Adrenal gland (tissue), 12 donors: ENCODE data around the gene CDH5. TPM values are rescaled to one million over a fixed set of nuclear protein-coding genes. Genes with fewer than 3 reads are reported as not detected.

Experiments
- DNase-seq, 7 donors: peaks; one replicate each; pipeline ENCODE4 v3.0.0-alpha.2; 2019 to 2020
- H3K27ac ChIP-seq, 5 donors: fragments of 200-600 bp; sonication (generic) in 4 of 5; 1 replicate in 3 of 5; 2 replicates in 2 of 5; pipeline versions ENCODE4 v1.5.1 to v1.8.0; 2016 to 2020; ENCODE audit warnings: mild to moderate bottlenecking in 1 of 5
- H3K27me3 ChIP-seq: fragments of 200-600 bp; 2 replicates; pipeline ENCODE4 v1.8.0; 2021
- H3K36me3 ChIP-seq, 2 donors: fragments of 200-600 bp; replicated peaks in 1 of 2; 1 replicate in 1 of 2; 2 replicates in 1 of 2; pipeline versions ENCODE4 v1.5.1 to v1.8.0; 2018 to 2022
- H3K4me1 ChIP-seq, 2 donors: fragments of 200-600 bp; replicated peaks in 1 of 2; 1 replicate in 1 of 2; 2 replicates in 1 of 2; pipeline versions ENCODE4 v1.5.1 to v1.8.0; 2018 to 2021
- H3K4me3 ChIP-seq, 4 donors: fragments of 200-600 bp; sonication (generic) in 3 of 4; one replicate each; pipeline ENCODE4 v1.5.1; 2016 to 2018
- H3K9me3 ChIP-seq, 3 donors: fragments of 200-600 bp; sonication (generic) in 1 of 3; replicated peaks in 1 of 3; 1 replicate in 2 of 3; 2 replicates in 1 of 3; pipeline versions ENCODE4 v1.5.1 to v1.8.0; 2016 to 2021
- POLR2A ChIP-seq, 2 donors: fragments of 450-650 bp; IDR thresholded peaks; one replicate each; pipeline ENCODE4 v1.6.1; 2017; ENCODE audit warnings: antibody characterized with exemption in 2 of 2, mild to moderate bottlenecking in 2 of 2, moderate library complexity in 1 of 2
- WGBS, 4 donors: extraction: QIAGEN DNeasy Blood & Tissue Kit in 2 of 4; methylation state at CpG; one replicate each; pipeline versions ENCODE4 v1.1.5 to v1.1.7; 2013 to 2017; 5-methylcytosine and 5-hydroxymethylcytosine counted together
- intact Hi-C, 2 donors: fragments of 100-400 bp; cut with DNase I; formaldehyde crosslinking; loops; one replicate each; pipeline versions ENCODE4 v1.14.1 to v1.15.0; 2022 to 2023
- polyA plus RNA-seq, 3 donors: library from polyadenylated mRNA; stranded (reverse); fragments of 200-250 nt in 2 of 3; fragments of 350-450 nt in 1 of 3; fragmentation: Illumina TruSeq in 1 of 3; extraction: RNeasy Lipid Tissue Mini Kit (QIAGEN cat#74804) in 1 of 3; gene quantifications; one replicate each; pipeline ENCODE4 v1.2.3, GENCODE V29; 2013 to 2014
- total RNA-seq, 9 donors: library from RNA; depleted of rRNA in 4 of 9; stranded (reverse); fragments of >200 nt in 4 of 9; fragments of 120-200 nt in 1 of 9; fragmentation: NEBNext Ultra II Directional in 1 of 9; extraction: Animal tissue kit (Norgen Biotek cat#: 25700) in 1 of 9; gene quantifications; one replicate each; pipeline versions ENCODE4 v1.1.0 to v1.2.4, GENCODE V29; 2013 to 2023
- TF ChIP-seq, protein P1 (sequence below), 6 experiments: fragments of 450-650 bp in 4 of 6; fragments of 200-600 bp in 2 of 6; sonication (generic) in 1 of 6; IDR thresholded peaks; 1 replicate in 5 of 6; 2 replicates in 1 of 6; pipeline versions ENCODE4 v1.5.1 to v1.8.0; 2016 to 2021; ENCODE audit warnings: antibody characterized with exemption in 6 of 6, mild to moderate bottlenecking in 2 of 6, moderate library complexity in 1 of 6
- donor health status: healthy with polysubstance abuse.
- donor health status: Bipolar disorder and iron deficiency.
- donor health status: DM: yes; HTN: yes; CAD: no.
- donor health status: DM: no; HTN: no; CAD: no.
- donor health status: DM: no; HTN: no; CAD: no.
- donor health status: DM: yes; HTN: yes; CAD: no.

Gene CDH5
- total and polyA plus RNA-seq, 12 donors: 13.8 to 50.9 (median 28.4) TPM

DNA sequence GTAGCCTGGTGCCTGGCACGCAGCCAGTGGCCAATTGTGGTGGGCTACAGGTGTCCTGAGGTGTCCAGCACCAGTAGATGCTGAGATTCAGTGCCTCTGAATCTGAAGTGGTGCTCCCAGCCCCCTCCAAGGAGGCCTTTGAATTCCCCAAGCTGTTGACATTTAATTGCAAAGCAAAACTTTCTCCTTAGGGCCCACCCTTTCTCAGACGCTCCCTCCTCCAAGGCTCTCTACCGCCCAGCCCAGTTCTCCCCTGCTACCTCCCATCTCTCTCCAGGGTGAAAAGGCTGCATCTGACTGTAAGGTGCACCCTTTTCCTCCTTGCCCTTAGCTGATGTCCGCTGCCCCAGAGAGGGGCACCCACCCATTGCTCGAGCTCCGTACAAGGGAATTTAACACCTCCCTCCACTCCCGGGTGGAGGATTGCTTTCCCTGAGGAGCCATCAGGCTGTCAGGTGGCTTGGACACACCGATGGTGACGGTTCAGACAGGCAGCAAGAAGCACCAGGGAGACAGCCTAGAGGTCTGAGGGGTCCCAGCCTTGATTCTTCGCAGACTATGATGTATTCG lies 62.3 kb downstream of the CDH5 start:
- Histone ChIP-seq H3K4me3 (no peak overlapping the region), H3K27me3 (peaks cover 44% of the 10 kb centered on the region), H3K36me3 (no peaks in the 10 kb centered on the region), H3K9me3 (no peaks in the 10 kb centered on the region), H3K4me1 (peaks cover 4 to 7% of the 10 kb centered on the region in 2 donors), H3K27ac (no peak overlapping the region)
- WGBS, 4 donors: 39 to 50% (median 40%) methylated on average over 9 to 11 of the region's 11 CpGs
- no peak for TF ChIP-seq POLR2A (IDR thresholded peaks at IDR 0.05)
- TF ChIP-seq, protein P1, sequence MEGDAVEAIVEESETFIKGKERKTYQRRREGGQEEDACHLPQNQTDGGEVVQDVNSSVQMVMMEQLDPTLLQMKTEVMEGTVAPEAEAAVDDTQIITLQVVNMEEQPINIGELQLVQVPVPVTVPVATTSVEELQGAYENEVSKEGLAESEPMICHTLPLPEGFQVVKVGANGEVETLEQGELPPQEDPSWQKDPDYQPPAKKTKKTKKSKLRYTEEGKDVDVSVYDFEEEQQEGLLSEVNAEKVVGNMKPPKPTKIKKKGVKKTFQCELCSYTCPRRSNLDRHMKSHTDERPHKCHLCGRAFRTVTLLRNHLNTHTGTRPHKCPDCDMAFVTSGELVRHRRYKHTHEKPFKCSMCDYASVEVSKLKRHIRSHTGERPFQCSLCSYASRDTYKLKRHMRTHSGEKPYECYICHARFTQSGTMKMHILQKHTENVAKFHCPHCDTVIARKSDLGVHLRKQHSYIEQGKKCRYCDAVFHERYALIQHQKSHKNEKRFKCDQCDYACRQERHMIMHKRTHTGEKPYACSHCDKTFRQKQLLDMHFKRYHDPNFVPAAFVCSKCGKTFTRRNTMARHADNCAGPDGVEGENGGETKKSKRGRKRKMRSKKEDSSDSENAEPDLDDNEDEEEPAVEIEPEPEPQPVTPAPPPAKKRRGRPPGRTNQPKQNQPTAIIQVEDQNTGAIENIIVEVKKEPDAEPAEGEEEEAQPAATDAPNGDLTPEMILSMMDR (IDR thresholded peaks at IDR 0.05): no peak
- intact Hi-C loops: no loop called here
- peak in 1 of 7 donors; percentile 4 for DNase-seq

- intact Hi-C loops: no loop called here
- H3K4me1 ChIP-seq: peaks cover 4 to 7% of the 10 kb centered on the region in 2 donors
- 46 to 57% (median 51%) methylated on average over 9 of the region's 9 CpGs for WGBS, 4 donors
- H3K4me3 ChIP-seq: no peak overlapping the region
- DNase-seq: no peak
- no peak for TF ChIP-seq POLR2A (IDR thresholded peaks at IDR 0.05)
- TF ChIP-seq, protein P1 (IDR thresholded peaks at IDR 0.05): no peak
- H3K27ac ChIP-seq: no peak overlapping the region
- no peaks in the 10 kb centered on the region for H3K36me3 ChIP-seq
- H3K9me3 ChIP-seq: no peaks in the 10 kb centered on the region
- peaks cover 44% of the 10 kb centered on the region for H3K27me3 ChIP-seq
Measured at GRCh38 chr16:66429290-66429962, 62.9 kb downstream of the CDH5 start.

DNA sequence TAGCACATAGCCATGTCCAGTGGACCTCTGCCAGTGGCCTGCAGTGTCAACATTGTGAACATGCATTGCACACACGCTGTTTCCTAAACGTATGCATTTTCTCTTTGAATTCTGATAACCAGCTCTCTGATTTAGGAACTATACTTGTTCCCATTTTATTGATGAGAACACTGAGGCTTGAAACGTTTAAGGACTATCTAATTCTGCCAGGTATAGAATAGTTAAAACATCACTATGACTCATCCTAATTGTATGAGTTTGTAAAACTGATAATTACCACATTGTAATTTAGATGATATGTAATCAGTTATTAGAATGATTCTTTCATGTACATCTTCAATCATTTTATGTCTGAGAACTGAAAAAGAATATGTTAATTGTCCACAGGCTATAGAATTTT lies 63.7 kb downstream of the CDH5 start:
- Histone ChIP-seq H3K36me3 (no peaks in the 10 kb centered on the region), H3K27me3 (peaks cover 44% of the 10 kb centered on the region), H3K4me1 (peaks cover 4 to 7% of the 10 kb centered on the region in 2 donors), H3K27ac (no peak overlapping the region), H3K4me3 (no peak overlapping the region), H3K9me3 (no peaks in the 10 kb centered on the region)
- WGBS, 4 donors: 62 to 72% (median 67%) methylated on average over 3 of the region's 3 CpGs
- no peak for DNase-seq
- TF ChIP-seq, protein P1 (IDR thresholded peaks at IDR 0.05): no peak
- TF ChIP-seq POLR2A (IDR thresholded peaks at IDR 0.05): no peak
- intact Hi-C loops: no loop called here

DNA sequence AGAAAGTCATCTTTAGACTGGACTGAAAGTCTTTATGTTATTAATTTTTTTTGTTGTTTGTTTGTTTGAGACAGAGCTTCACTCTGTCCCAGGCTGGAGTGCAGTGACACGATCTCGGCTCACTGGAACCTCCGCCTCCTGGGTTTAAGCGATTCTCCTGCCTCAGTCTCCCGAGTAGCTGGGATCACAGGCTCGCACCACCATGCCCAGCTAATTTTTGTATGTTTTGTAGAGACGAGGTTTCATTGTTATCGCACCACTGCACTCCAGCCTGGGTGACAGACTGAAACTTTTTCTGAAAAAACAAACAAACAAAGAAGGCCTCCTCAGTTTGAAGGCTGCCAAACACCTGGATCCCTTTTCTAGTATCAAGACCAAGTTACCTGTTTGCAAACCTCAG lies 65.3 kb downstream of the CDH5 start:
- no peaks in the 10 kb centered on the region for H3K36me3 ChIP-seq
- H3K9me3 ChIP-seq: no peaks in the 10 kb centered on the region
- H3K27ac ChIP-seq: no peak overlapping the region
- peaks cover 4 to 7% of the 10 kb centered on the region in 2 donors for H3K4me1 ChIP-seq
- peaks cover 33% of the 10 kb centered on the region for H3K27me3 ChIP-seq
- H3K4me3 ChIP-seq: no peak overlapping the region
- intact Hi-C loops: no loop called here
- WGBS, 4 donors: 82 to 88% (median 85%) methylated on average over 8 of the region's 8 CpGs
- DNase-seq: peak in 1 of 7 donors; percentile 21
- TF ChIP-seq POLR2A (IDR thresholded peaks at IDR 0.05): no peak
- TF ChIP-seq, protein P1 (IDR thresholded peaks at IDR 0.05): no peak
